ENCODE results near the gene ZNF628. TPM values are rescaled to one million over a fixed set of nuclear protein-coding genes. Genes with fewer than 3 reads are reported as not detected.

ZNF628 gene
- total RNA-seq (10 to 100 TPM in 2 of 7 donors, 1 to 10 TPM in 5; 3.8 to 18.4 (median 8.7) TPM), polyA plus RNA-seq (1 to 10 TPM in 1 of 2 donors, not detected in 1; 8.7 TPM)
- long read RNA-seq, donor 1, partial matches to known transcripts, result 0 of 3 reads
- long read RNA-seq, donor 1, other reads (novel, unspliced or antisense), result 1 of 3 reads
- long read RNA-seq, donor 2, transcript ZNF628-201 (1 exons, 3,177 nt), result major isoform, 10 of 14 reads
- long read RNA-seq, donor 2, partial matches to known transcripts, result 0 of 14 reads
- long read RNA-seq, donor 2, other reads (novel, unspliced or antisense), result 0 of 14 reads
- long read RNA-seq, donor 3, transcript ZNF628-201 (1 exons, 3,177 nt), result major isoform, 9 of 9 reads
- long read RNA-seq, donor 3, partial matches to known transcripts, result 0 of 9 reads
- long read RNA-seq, donor 3, other reads (novel, unspliced or antisense), result 0 of 9 reads

DNA sequence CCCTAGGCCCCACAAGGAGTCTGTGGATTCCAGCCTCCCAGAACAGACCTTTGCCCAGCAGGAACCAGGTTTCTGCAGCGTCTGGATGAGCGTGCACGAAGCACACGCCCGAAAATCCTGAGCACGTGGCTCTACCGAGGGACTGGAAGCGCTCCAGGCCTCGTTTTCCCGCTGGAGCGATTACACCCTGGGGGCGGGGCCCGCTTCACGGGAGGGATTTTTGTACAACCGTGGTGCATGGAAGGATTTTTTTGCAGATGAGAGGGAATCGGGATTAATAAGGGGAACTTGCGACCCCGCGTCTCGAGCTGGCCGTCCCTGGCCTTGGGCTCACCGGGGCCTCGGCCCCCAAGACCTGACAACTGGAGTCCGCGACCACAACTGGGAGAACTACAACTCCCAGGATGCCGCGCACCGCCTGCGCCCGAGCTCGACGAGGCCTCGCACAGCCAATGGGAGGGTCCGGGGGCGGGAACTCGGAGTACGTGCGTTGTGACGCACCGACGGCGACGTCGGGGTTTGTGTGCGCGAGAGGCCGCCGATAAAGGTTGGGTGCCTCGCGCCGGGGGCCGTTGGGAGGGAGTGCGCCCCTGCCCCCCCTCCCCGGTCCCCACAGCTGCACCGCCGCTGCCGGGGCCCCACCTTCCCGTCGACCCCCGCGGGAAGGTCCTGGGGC, at the start of gene ZNF628:
ZNF628 (plus strand) TSS at position 518 of the 676 bp plus-strand sequence. CDS start 3,294 bp downstream, outside the sequence.
- Histone ChIP-seq H3K9me3 (no peaks in the 10 kb centered on the region), H3K36me3 (no peaks in the 10 kb centered on the region), H3K4me3 (peak within 1 kb of the TSS; percentile 75), H3K27ac (peak within 1 kb of the TSS; percentile 92 to 98), H3K27me3 (no peaks in the 10 kb centered on the region), H3K4me1 (ENCODE audit: insufficient read depth) (peaks cover 6% of the 10 kb centered on the region)
- TF ChIP-seq POLR2A (IDR thresholded peaks at IDR 0.05) (peak; percentile 69), EP300 (IDR thresholded peaks at IDR 0.05) (no peak)
- 0 to 1% (median 0%) methylated on average over 24 to 61 of the region's 61 CpGs for WGBS, 3 donors
- intact Hi-C loops (cut with DNase I), result no loop called here
- DNase-seq, result peak; percentile 99

DNA sequence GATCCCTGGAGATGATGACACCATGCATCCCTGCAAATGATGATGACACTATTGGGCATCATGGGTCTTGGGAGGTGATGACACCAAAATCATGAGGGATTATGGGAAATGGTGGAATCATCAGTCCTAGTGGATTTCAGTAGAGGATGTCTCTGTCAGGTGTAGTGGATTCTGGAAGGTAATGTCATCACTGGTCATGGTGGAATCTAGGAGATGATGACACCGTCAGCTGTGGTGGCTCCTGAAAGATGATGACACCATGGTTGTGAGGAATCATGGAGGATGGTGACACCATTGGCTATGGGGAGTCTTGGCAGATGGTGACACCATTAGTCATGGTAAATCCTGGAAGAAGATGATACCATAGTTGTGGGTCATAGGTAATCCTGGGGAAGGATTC, 45.2 kb upstream of the ZNF628 start:
- no peaks in the 10 kb centered on the region for H3K27me3 ChIP-seq
- no peak for DNase-seq
- no peak overlapping the region for H3K27ac ChIP-seq
- no peaks in the 10 kb centered on the region for H3K4me1 ChIP-seq (ENCODE audit: insufficient read depth)
- intact Hi-C loops (cut with DNase I), result no loop called here
- WGBS, 3 donors, result 85 to 95% (median 89%) methylated on average over 1 of the region's 1 CpG
- H3K9me3 ChIP-seq, result no peaks in the 10 kb centered on the region
- H3K4me3 ChIP-seq, result no peak overlapping the region
- TF ChIP-seq POLR2A (IDR thresholded peaks at IDR 0.05) (no peak), EP300 (IDR thresholded peaks at IDR 0.05) (no peak)
- TF ChIP-seq, protein P1, sequence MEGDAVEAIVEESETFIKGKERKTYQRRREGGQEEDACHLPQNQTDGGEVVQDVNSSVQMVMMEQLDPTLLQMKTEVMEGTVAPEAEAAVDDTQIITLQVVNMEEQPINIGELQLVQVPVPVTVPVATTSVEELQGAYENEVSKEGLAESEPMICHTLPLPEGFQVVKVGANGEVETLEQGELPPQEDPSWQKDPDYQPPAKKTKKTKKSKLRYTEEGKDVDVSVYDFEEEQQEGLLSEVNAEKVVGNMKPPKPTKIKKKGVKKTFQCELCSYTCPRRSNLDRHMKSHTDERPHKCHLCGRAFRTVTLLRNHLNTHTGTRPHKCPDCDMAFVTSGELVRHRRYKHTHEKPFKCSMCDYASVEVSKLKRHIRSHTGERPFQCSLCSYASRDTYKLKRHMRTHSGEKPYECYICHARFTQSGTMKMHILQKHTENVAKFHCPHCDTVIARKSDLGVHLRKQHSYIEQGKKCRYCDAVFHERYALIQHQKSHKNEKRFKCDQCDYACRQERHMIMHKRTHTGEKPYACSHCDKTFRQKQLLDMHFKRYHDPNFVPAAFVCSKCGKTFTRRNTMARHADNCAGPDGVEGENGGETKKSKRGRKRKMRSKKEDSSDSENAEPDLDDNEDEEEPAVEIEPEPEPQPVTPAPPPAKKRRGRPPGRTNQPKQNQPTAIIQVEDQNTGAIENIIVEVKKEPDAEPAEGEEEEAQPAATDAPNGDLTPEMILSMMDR (IDR thresholded peaks at IDR 0.05), result no peak
- no peaks in the 10 kb centered on the region for H3K36me3 ChIP-seq

DNA sequence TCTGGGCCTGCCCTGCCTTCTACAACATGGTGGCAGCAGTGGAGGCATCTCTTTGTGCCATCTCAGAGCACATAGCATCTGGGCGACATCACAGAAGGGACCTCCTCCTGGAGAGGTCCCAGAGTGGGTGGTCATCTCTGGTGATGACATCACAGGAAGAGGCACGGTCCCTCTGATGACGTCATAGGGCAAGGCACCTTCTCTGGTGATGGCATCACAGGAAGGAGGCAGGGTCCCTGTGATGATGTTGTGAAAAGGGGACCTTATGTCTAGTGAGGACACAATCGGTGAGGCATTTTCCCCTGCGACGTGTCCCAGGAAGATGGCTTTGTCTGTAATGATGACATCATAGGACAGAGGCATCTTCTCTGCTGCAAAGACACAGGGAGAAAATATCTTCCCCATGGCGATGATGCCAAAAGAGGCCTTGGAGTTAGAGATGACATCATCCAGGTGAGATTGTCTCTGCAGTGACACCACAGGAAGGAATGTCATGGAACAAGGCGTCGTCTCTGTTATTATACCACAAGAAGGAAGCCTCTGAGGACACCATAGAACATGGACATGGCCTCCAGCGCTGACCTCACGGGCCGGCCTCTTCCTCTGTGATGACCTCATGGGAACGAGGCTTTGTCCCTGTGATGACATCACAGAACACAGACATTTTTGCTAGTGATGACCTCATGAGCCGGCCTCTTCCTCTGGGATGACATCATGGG, 44.0 kb upstream of the ZNF628 start:
- Histone ChIP-seq H3K4me1 (ENCODE audit: insufficient read depth) (no peaks in the 10 kb centered on the region), H3K4me3 (no peak overlapping the region), H3K27ac (no peak overlapping the region), H3K36me3 (no peaks in the 10 kb centered on the region), H3K27me3 (no peaks in the 10 kb centered on the region), H3K9me3 (no peaks in the 10 kb centered on the region)
- 84 to 88% (median 88%) methylated on average over 11 to 14 of the region's 14 CpGs for WGBS, 3 donors
- DNase-seq, result no peak
- no peak for TF ChIP-seq POLR2A (IDR thresholded peaks at IDR 0.05)
- TF ChIP-seq EP300 (IDR thresholded peaks at IDR 0.05), result no peak
- TF ChIP-seq, protein P1 (IDR thresholded peaks at IDR 0.05), result no peak
- intact Hi-C loops (cut with DNase I), result no loop called here

DNA sequence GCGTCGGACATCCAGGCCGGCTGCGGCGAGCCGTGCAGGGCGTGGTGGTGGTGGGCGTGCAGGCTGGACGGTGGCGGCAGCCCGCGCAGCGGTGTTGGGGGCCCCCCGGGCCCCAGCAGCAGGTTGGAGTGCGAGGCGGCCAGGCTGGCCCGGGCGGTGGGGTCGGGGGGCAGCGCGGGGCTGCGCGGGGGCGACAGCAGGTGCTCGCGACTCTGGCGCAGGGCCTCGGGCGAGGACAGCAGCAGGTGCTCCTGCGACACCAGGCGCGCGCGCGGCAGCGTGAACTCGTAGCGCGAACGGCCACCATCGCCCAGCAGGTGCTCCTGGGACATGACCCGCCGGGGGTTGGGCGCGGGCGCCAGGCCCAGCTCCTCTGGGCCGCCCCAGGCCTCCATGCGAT, 43.1 kb upstream of the ZNF628 start:
- Histone ChIP-seq H3K27me3 (no peaks in the 10 kb centered on the region), H3K4me1 (ENCODE audit: insufficient read depth) (no peaks in the 10 kb centered on the region), H3K36me3 (no peaks in the 10 kb centered on the region), H3K9me3 (no peaks in the 10 kb centered on the region), H3K4me3 (no peak overlapping the region), H3K27ac (no peak overlapping the region)
- DNase-seq, result no peak
- 4 to 6% (median 6%) methylated on average over 34 to 48 of the region's 48 CpGs for WGBS, 3 donors
- TF ChIP-seq POLR2A (IDR thresholded peaks at IDR 0.05), result no peak
- no peak for TF ChIP-seq EP300 (IDR thresholded peaks at IDR 0.05)
- TF ChIP-seq, protein P1 (IDR thresholded peaks at IDR 0.05), result no peak
- intact Hi-C loops (cut with DNase I), result no loop called here

All from ovary (tissue), 10 donors.